Measurements from ENCODE around the gene BEGAIN. TPM values are rescaled to one million over a fixed set of nuclear protein-coding genes. Genes with fewer than 3 reads are reported as not detected.
A peak's percentile ranks its signal among the peaks of the same experiment; 100 is the strongest.

BEGAIN gene
- total RNA-seq, 4 donors from 2014 or later = 0.27 to 2.5 (median 0.37) TPM; not detected in 1

DNA sequence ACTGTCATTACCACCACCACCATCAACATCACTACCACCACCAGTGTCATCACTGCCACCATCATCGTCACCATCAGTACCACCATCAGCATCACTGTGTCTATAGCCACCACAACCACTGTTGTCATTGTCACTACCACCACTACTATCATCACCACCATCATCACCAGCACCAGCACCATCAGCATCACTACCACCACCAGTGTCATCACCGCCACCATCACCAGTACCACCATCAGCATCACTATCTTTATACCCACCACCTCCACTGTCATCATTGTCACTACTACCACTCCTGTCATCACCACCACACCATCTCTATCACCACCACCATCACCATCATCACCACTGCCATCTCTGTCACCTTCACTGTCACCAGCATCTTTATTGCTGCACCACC, 60.6 kb downstream of the BEGAIN start:
- H3K4me3 ChIP-seq = no peak overlapping the region
- no peaks in the 10 kb centered on the region for H3K27me3 ChIP-seq
- no peak overlapping the region for H3K27ac ChIP-seq
- no peak for DNase-seq
- H3K4me1 ChIP-seq = peaks cover 0 to 5% (median 2%) of the 10 kb centered on the region in 4 donors
- 93 to 97% methylated on average over 2 of the region's 2 CpGs for WGBS, 2 donors (ENCODE audit: low coverage in 1 of 2)
- intact Hi-C loops (cut with DNase I; ENCODE audit: low total_unique reads) (no loop called here), in situ Hi-C loops (cut with MboI; ENCODE audit: low pct_ligation_motif_present in 1 of 4, low pct_unique_long_range_greater_than_20kb in 1 of 4, low sequenced_read_pairs in 3 of 4) (loop anchor here in 1 of 4 donors (10.0 kb wide), 1 partner anchor 118 kb away; no protein-coding TSS in a partner anchor)
- TF ChIP-seq POLR2A (IDR thresholded peaks at IDR 0.05) = no peak
- TF ChIP-seq POLR2AphosphoS5 (IDR thresholded peaks at IDR 0.05) = no peak
- TF ChIP-seq, protein P1, sequence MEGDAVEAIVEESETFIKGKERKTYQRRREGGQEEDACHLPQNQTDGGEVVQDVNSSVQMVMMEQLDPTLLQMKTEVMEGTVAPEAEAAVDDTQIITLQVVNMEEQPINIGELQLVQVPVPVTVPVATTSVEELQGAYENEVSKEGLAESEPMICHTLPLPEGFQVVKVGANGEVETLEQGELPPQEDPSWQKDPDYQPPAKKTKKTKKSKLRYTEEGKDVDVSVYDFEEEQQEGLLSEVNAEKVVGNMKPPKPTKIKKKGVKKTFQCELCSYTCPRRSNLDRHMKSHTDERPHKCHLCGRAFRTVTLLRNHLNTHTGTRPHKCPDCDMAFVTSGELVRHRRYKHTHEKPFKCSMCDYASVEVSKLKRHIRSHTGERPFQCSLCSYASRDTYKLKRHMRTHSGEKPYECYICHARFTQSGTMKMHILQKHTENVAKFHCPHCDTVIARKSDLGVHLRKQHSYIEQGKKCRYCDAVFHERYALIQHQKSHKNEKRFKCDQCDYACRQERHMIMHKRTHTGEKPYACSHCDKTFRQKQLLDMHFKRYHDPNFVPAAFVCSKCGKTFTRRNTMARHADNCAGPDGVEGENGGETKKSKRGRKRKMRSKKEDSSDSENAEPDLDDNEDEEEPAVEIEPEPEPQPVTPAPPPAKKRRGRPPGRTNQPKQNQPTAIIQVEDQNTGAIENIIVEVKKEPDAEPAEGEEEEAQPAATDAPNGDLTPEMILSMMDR (IDR thresholded peaks at IDR 0.05) = no peak
- TF ChIP-seq EP300 (IDR thresholded peaks at IDR 0.05; ENCODE audit: low read depth) = no peak
- H3K36me3 ChIP-seq = no peaks in the 10 kb centered on the region
- H3K9me3 ChIP-seq = no peaks in the 10 kb centered on the region

DNA sequence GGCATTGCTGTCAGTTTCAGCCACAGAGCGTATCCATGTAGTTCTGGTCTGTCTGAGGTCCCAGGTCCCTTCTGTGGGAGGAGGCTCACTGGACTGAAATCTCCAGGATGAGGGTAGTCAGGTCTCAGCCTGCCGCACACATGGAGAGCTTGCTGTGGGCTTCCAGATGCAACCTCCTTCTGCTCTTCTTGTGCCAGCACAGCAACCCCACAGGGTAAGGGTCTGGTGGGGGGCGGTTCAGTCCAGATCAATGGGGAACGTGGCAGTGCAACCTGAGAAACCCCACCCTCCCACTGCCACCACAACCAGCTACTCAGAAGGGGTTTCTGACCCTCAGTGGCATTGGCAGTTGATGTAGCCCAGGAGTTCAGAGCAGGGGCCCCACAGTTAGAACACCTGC, 61.2 kb downstream of the BEGAIN start:
- TF ChIP-seq, protein P1 (IDR thresholded peaks at IDR 0.05) = no peak
- TF ChIP-seq POLR2AphosphoS5 (IDR thresholded peaks at IDR 0.05) (no peak), EP300 (IDR thresholded peaks at IDR 0.05; ENCODE audit: low read depth) (no peak), POLR2A (IDR thresholded peaks at IDR 0.05) (no peak)
- no peak for DNase-seq
- no peak overlapping the region for H3K4me3 ChIP-seq
- 94% methylated on average over 4 of the region's 4 CpGs; no CpG with 5 or more reads in 1 of the 2 donors for whole genome bisulfite sequencing, 2 donors (ENCODE audit: low coverage in 1 of 2)
- intact Hi-C loops (cut with DNase I; ENCODE audit: low total_unique reads) (no loop called here), in situ Hi-C loops (cut with MboI; ENCODE audit: low pct_ligation_motif_present in 1 of 4, low pct_unique_long_range_greater_than_20kb in 1 of 4, low sequenced_read_pairs in 3 of 4) (loop anchor here in 1 of 4 donors (10.0 kb wide), 1 partner anchor 119 kb away; no protein-coding TSS in a partner anchor)
- no peaks in the 10 kb centered on the region for H3K27me3 ChIP-seq
- no peaks in the 10 kb centered on the region for H3K36me3 ChIP-seq
- H3K4me1 ChIP-seq = peaks cover 0 to 5% (median 2%) of the 10 kb centered on the region in 4 donors
- no peak overlapping the region for H3K27ac ChIP-seq
- no peaks in the 10 kb centered on the region for H3K9me3 ChIP-seq

DNA sequence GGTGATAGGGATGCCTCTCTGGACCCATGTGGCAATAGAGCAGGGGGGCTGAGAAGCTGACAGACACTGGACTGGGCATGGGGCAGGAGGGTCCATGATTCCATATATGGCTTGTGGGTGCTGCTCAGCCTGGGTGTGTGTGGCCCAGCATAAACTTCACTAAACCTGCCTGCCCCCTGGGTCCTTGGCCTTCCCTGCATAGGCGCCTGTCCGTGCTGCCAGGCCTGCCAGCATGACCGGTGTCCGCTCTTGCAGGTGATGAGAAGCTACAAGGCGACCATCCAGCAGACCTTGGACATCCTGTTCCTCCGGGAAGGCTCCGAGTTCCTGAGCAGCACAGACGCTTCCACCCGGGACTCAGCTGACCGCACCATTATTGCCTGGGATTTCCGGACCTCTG, 61.6 kb downstream of the BEGAIN start:
- no peak for TF ChIP-seq POLR2AphosphoS5 (IDR thresholded peaks at IDR 0.05)
- no peak for TF ChIP-seq POLR2A (IDR thresholded peaks at IDR 0.05)
- TF ChIP-seq EP300 (IDR thresholded peaks at IDR 0.05; ENCODE audit: low read depth) = no peak
- TF ChIP-seq, protein P1 (IDR thresholded peaks at IDR 0.05) = no peak
- H3K27ac ChIP-seq = no peak overlapping the region
- no peak overlapping the region for H3K4me3 ChIP-seq
- no peaks in the 10 kb centered on the region for H3K9me3 ChIP-seq
- H3K4me1 ChIP-seq = peaks cover 0 to 5% (median 2%) of the 10 kb centered on the region in 4 donors
- DNase-seq = no peak
- H3K36me3 ChIP-seq = no peaks in the 10 kb centered on the region
- intact Hi-C loops (cut with DNase I; ENCODE audit: low total_unique reads) = no loop called here
- in situ Hi-C loops (cut with MboI; ENCODE audit: low pct_ligation_motif_present in 1 of 4, low pct_unique_long_range_greater_than_20kb in 1 of 4, low sequenced_read_pairs in 3 of 4) = loop anchor here in 1 of 4 donors (10.0 kb wide), 1 partner anchor 119 kb away; no protein-coding TSS in a partner anchor
- H3K27me3 ChIP-seq = no peaks in the 10 kb centered on the region
- WGBS, 2 donors (ENCODE audit: low coverage in 1 of 2) = 90% methylated on average over 11 of the region's 11 CpGs; no CpG with 5 or more reads in 1 of the 2 donors

DNA sequence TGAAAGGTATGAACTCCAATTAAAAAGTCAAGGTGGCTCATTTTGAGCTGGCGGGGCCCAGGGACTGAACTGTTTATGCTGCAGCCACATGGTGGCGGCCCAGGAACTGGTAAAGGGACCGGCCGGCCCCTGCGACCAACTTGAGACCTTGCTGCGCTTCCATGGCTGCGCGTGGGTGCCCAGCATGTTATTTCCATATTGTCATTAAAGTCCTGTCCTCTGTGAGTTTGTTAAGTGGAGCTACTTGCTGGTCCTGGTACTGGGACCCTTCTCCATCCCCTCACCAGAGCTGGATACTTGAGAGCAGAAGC, 62.3 kb downstream of the BEGAIN start:
- H3K27me3 ChIP-seq = no peaks in the 10 kb centered on the region
- no peaks in the 10 kb centered on the region for H3K9me3 ChIP-seq
- TF ChIP-seq, protein P1 (IDR thresholded peaks at IDR 0.05) = peak in 3 of 5 experiments; percentile 6 to 39 (median 17)
- TF ChIP-seq POLR2A (IDR thresholded peaks at IDR 0.05) = no peak
- no peak for TF ChIP-seq POLR2AphosphoS5 (IDR thresholded peaks at IDR 0.05)
- TF ChIP-seq EP300 (IDR thresholded peaks at IDR 0.05; ENCODE audit: low read depth) = no peak
- H3K27ac ChIP-seq = no peak overlapping the region
- WGBS, 2 donors (ENCODE audit: low coverage in 1 of 2) = 75% methylated on average over 8 of the region's 8 CpGs; no CpG with 5 or more reads in 1 of the 2 donors
- no peak overlapping the region for H3K4me3 ChIP-seq
- H3K4me1 ChIP-seq = peaks cover 0 to 5% (median 2%) of the 10 kb centered on the region in 4 donors
- no peaks in the 10 kb centered on the region for H3K36me3 ChIP-seq
- intact Hi-C loops (cut with DNase I; ENCODE audit: low total_unique reads) (no loop called here), in situ Hi-C loops (cut with MboI; ENCODE audit: low pct_ligation_motif_present in 1 of 4, low pct_unique_long_range_greater_than_20kb in 1 of 4, low sequenced_read_pairs in 3 of 4) (loop anchor here in 1 of 4 donors (10.0 kb wide), 1 partner anchor 120 kb away; no protein-coding TSS in a partner anchor)
- DNase-seq = no peak
